ENCODE measurements around the gene LHX8. TPM values are rescaled to one million over a fixed set of nuclear protein-coding genes. Genes with fewer than 3 reads are reported as not detected.

The LHX8 gene
- polyA plus RNA-seq, 2 of the 4 experiments (the other 2 are of a cell fraction), result 3.3 to 9.5 TPM

GRCh38 chr1:75132242-75132811 is 1.9 kb upstream of the LHX8 start:
- Histone ChIP-seq H3K4me3 (no peak overlapping the region), H3K9me3 (no peaks in the 10 kb centered on the region), H3K4me1 (no peaks in the 10 kb centered on the region; the same call in 2 of the 3 replicates), H3K4me2 (no peak overlapping the region), H3K27ac (no peak overlapping the region)
- DNase-seq (ENCODE audit: low read depth in 1 of 2, low spot score in 1 of 2), result no peak
- no peak for FAIRE-seq
- TF ChIP-seq KDM5A (IDR thresholded peaks at IDR 0.05) (no peak), EHF (CRISPR knock-in tag; IDR thresholded peaks at IDR 0.05) (no peak), POLR2AphosphoS2 (conservative IDR thresholded peaks at IDR 0.05; ENCODE audit: low read length) (no peak), HDAC2 (IDR thresholded peaks at IDR 0.05) (no peak), E2F6 (IDR thresholded peaks at IDR 0.05; ENCODE audit: borderline replicate concordance, low read depth) (no peak), ZC3H11A (IDR thresholded peaks at IDR 0.05) (no peak), REST (IDR thresholded peaks at IDR 0.05) (no peak), CBX2 (IDR thresholded peaks at IDR 0.05; ENCODE audit: borderline replicate concordance, low read depth) (no peak), TP53 (CRISPR knock-in tag; IDR thresholded peaks at IDR 0.05) (no peak), RNF2 (IDR thresholded peaks at IDR 0.05; ENCODE audit: borderline replicate concordance, low read depth) (no peak), SMC3 (IDR thresholded peaks at IDR 0.05) (no peak), NR3C1 (IDR thresholded peaks at IDR 0.05) (no peak), JUN (IDR thresholded peaks at IDR 0.05) (no peak), RCOR1 (IDR thresholded peaks at IDR 0.05; ENCODE audit: low read depth, low read length) (no peak), HOXB13 (CRISPR knock-in tag; IDR thresholded peaks at IDR 0.05; ENCODE audit: low read depth) (no peak), ZNF302 (CRISPR knock-in tag; IDR thresholded peaks at IDR 0.05) (no peak), ESRRA (IDR thresholded peaks at IDR 0.05; ENCODE audit: borderline replicate concordance, low read length) (no peak)
- TF ChIP-seq, protein P1, sequence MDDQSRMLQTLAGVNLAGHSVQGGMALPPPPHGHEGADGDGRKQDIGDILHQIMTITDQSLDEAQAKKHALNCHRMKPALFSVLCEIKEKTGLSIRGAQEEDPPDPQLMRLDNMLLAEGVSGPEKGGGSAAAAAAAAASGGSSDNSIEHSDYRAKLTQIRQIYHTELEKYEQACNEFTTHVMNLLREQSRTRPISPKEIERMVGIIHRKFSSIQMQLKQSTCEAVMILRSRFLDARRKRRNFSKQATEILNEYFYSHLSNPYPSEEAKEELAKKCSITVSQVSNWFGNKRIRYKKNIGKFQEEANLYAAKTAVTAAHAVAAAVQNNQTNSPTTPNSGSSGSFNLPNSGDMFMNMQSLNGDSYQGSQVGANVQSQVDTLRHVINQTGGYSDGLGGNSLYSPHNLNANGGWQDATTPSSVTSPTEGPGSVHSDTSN (IDR thresholded peaks at IDR 0.05), result no peak
- ChIA-PET POLR2A (no interaction called here), CTCF (no interaction called here)
- 65% methylated on average over 23 of the region's 23 CpGs for WGBS (ENCODE audit: missing lambda C conversion rate)
- ATAC-seq, result no peak

- ATAC-seq (no peak), FAIRE-seq (no peak), DNase-seq (ENCODE audit: low read depth in 1 of 2, low spot score in 1 of 2) (no peak)
- Histone ChIP-seq H3K4me2 (no peak overlapping the region), H3K27ac (no peak overlapping the region), H3K4me1 (no peaks in the 10 kb centered on the region; the same call in 2 of the 3 replicates), H3K9me3 (no peaks in the 10 kb centered on the region), H3K4me3 (no peak overlapping the region)
- TF ChIP-seq EHMT2 (IDR thresholded peaks at IDR 0.05; ENCODE audit: low read depth), result no peak
- TF ChIP-seq TP53 (CRISPR knock-in tag; IDR thresholded peaks at IDR 0.05), result no peak
- WGBS (ENCODE audit: missing lambda C conversion rate), result 77% methylated on average over 23 of the region's 23 CpGs
- ChIA-PET POLR2A (no interaction called here), CTCF (no interaction called here)
Measured at GRCh38 chr1:75132812-75133619, 1.2 kb upstream of the LHX8 start.

All from A549 (cell line).